A549 treated with Mapracorat at 1 μM for 4 hours (cell line): ENCODE measurements around the gene IFNA10. TPM values are rescaled to one million over a fixed set of nuclear protein-coding genes. Genes with fewer than 3 reads are reported as not detected.

Experiments used
- total RNA-seq: library from RNA; stranded (reverse); fragments of 200-300 nt; extraction: Qiagen RNA extraction; gene quantifications from 5 replicates; pipeline ENCODE4 v1.2.3, GENCODE V29; 2022

The IFNA10 gene
- not detected in 5 replicates for total RNA-seq

GRCh38 chr9:21207043-21207442 is at the start of gene IFNA10:
Gene IFNA10 (minus strand): TSS chr9:21207143. CDS start chr9:21207097, 46 bp downstream.

GRCh38 chr9:21239911-21240310 is 33.0 kb upstream of the IFNA10 start, which contains the start of gene IFNA14:
Gene IFNA14 (minus strand): TSS chr9:21240005. CDS start chr9:21239935, 70 bp downstream.

DNA sequence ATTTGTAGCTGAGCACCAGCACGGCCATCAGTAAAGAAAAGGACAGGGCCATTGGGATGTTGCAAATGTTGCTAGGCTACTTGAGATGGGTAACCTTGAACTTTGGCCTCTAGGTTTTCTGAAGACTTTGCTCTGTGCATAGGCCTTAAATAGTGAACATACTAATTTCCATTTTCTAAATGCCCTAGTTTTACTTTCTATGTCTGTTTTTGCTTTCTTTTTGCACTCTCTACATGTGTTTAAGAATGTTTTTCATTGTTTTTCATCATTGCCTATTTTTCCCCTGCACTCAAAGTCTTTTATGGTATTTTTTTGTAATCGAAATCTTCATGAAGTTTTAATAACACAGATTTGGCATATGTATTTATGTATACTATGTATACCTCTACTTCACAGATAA is 21.2 kb upstream of the IFNA10 start, which contains the start of gene IFNA17:
Gene IFNA17 (minus strand): TSS at position 101 of the 400 bp plus-strand sequence. CDS start 49 bp downstream, at position 52.

GRCh38 chr9:21217211-21217610 is 10.3 kb upstream of the IFNA10 start, which contains the start of gene IFNA16:
Gene IFNA16 (minus strand): TSS chr9:21217311. CDS start chr9:21217305, 6 bp downstream.

GRCh38 chr9:21202105-21202504 is 4.8 kb downstream of the IFNA10 start, which contains the start of gene IFNA7:
Gene IFNA7 (minus strand): TSS chr9:21202205. CDS start chr9:21202165, 40 bp downstream.

DNA sequence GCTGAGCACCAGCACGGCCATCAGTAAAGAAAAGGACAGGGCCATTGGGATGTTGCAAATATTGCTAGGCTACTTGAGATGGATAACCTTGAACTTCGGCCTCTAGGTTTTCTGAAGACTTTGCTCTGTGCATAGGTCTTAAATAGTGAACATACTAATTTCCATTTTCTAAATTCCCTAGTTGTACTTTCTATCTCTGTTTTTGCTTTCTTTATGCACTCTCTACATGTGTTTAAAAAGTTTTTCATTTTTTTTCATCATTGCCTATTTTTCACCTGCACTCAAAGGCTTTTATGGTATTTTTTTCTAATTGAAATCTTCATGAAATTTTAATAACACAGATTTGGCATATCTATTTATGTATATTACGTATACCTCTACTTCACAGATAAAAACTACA is 19.5 kb downstream of the IFNA10 start, which contains the start of gene IFNA4:
Gene IFNA4 (minus strand): TSS at position 101 of the 400 bp plus-strand sequence. CDS start 56 bp downstream, at position 45.

GRCh38 chr9:21166560-21166959 is 40.4 kb downstream of the IFNA10 start, which contains the start of gene IFNA21:
Gene IFNA21 (minus strand): TSS chr9:21166660. CDS start chr9:21166612, 48 bp downstream.

Other genes starting within 250 kb of the IFNA10 start
- gene HACD4, start 175.5 kb downstream of the IFNA10 start, total RNA-seq = 0.93 to 1.1 TPM (median 0.99 TPM) in 5 replicates
- gene IFNB1, start 129.2 kb downstream of the IFNA10 start, total RNA-seq = not detected in 5 replicates
- gene IFNW1, start 65.3 kb downstream of the IFNA10 start, total RNA-seq = not detected in 5 replicates
- not detected in 5 replicates for gene IFNA21, start 40.5 kb downstream of the IFNA10 start, total RNA-seq
- gene IFNA4, start 19.6 kb downstream of the IFNA10 start, total RNA-seq = not detected in 5 replicates
- not detected in 5 replicates for gene IFNA7, start 4.9 kb downstream of the IFNA10 start, total RNA-seq
- not detected in 5 replicates for gene IFNA16, start 10.2 kb upstream of the IFNA10 start, total RNA-seq
- not detected in 5 replicates for gene IFNA17, start 21.1 kb upstream of the IFNA10 start, total RNA-seq
- gene IFNA14, start 32.9 kb upstream of the IFNA10 start, total RNA-seq = not detected in 5 replicates
- gene IFNA5, start 98.2 kb upstream of the IFNA10 start, total RNA-seq = not detected in 5 replicates
- 14.0 to 19.9 TPM (median 18.3 TPM) in 5 replicates for gene KLHL9, start 128.3 kb upstream of the IFNA10 start, total RNA-seq
- gene IFNA6, start 143.7 kb upstream of the IFNA10 start, total RNA-seq = not detected in 5 replicates
- not detected in 5 replicates for gene IFNA13, start 160.9 kb upstream of the IFNA10 start, total RNA-seq
- not detected in 5 replicates for gene IFNA2, start 178.3 kb upstream of the IFNA10 start, total RNA-seq
- not detected in 5 replicates for gene IFNA8, start 202.0 kb upstream of the IFNA10 start, total RNA-seq
- gene IFNA1, start 233.3 kb upstream of the IFNA10 start, total RNA-seq = not detected in 5 replicates